PC-3 (cell line): ENCODE data around the gene PGF. TPM values are rescaled to one million over a fixed set of nuclear protein-coding genes. Genes with fewer than 3 reads are reported as not detected.

Experiments
- ATAC-seq: fragments of 200-7000 bp; cut with Tn5 transposase; 2 replicates; pipeline ENCODE4 v1.9.1; 2020; ENCODE audit warnings: mild to moderate bottlenecking, moderate library complexity
- BruUV-seq: library from RNA; stranded (reverse); fragments of 400-500 nt; replicated peaks from 2 replicates; lab custom pipeline; 2021; lab: Mats Ljungman, UMichigan
- CTCF ChIA-PET: fragments of 300-600 bp; sonication (Branson Sonifier 250); formaldehyde crosslinking; loops from one replicate; lab custom pipeline; 2022; ENCODE audit warnings: antibody characterized with exemption; lab: Charles Lee
- POLR2A ChIA-PET: fragments of 300-600 bp; sonication (Branson Sonifier 250); formaldehyde crosslinking; loops from one replicate; lab custom pipeline; 2022; ENCODE audit warnings: antibody characterized with exemption; ENCODE audit not compliant: unreplicated experiment; lab: Charles Lee
- DNase-seq: peaks from one replicate; pipeline ENCODE4 v3.0.0-alpha.2; 2015
- H2AFZ ChIP-seq: fragments of 300-600 bp; sonication (generic); 2 replicates; pipeline ENCODE4 v1.6.0; 2016; ENCODE audit warnings: antibody characterized with exemption, low read length
- H3F3A ChIP-seq: fragments of 300-600 bp; sonication (generic); one replicate; pipeline ENCODE4 v1.6.0; 2017; ENCODE audit warnings: antibody characterized with exemption, low read length, control low read depth, mild to moderate bottlenecking; ENCODE audit not compliant: unreplicated experiment
- H3K27ac ChIP-seq: fragments of 300-600 bp; sonication (generic); 2 replicates; pipeline ENCODE4 v1.5.1; 2016; ENCODE audit warnings: mild to moderate bottlenecking, low read length
- H3K27me3 ChIP-seq: fragments of 300-600 bp; sonication (generic); 2 replicates; pipeline ENCODE4 v1.6.1; 2016; ENCODE audit warnings: low read length, mixed read lengths
- H3K36me3 ChIP-seq: fragments of 300-600 bp; sonication (generic); 2 replicates; pipeline ENCODE4 v1.6.1; 2016; ENCODE audit warnings: low read depth, mixed run types, low read length, mixed read lengths
- H3K4me1 ChIP-seq: fragments of 300-600 bp; sonication (generic); 2 replicates; pipeline ENCODE4 v1.5.1; 2016; ENCODE audit warnings: low read length; ENCODE audit not compliant: insufficient read depth
- H3K4me2 ChIP-seq: fragments of 300-600 bp; sonication (generic); 2 replicates; pipeline ENCODE4 v1.6.0; 2016; ENCODE audit warnings: low read length
- H3K4me3 ChIP-seq: fragments of 300-600 bp; sonication (generic); 2 replicates; pipeline ENCODE4 v1.5.1; 2016; ENCODE audit warnings: mild to moderate bottlenecking, low read length, mixed read lengths
- H3K79me2 ChIP-seq: fragments of 300-600 bp; sonication (generic); 2 replicates; pipeline ENCODE4 v1.6.1; 2017; ENCODE audit warnings: low read length, mixed read lengths
- H3K9ac ChIP-seq: fragments of 300-600 bp; sonication (generic); 2 replicates; pipeline ENCODE4 v1.6.0; 2016; ENCODE audit warnings: mild to moderate bottlenecking, low read length
- H3K9me2 ChIP-seq: fragments of 300-600 bp; sonication (generic); replicated peaks from 2 replicates; pipeline ENCODE4 v1.6.1; 2016; ENCODE audit warnings: mixed run types, low read length, mixed read lengths
- H3K9me3 ChIP-seq: fragments of 300-600 bp; sonication (generic); 2 replicates; pipeline ENCODE4 v1.6.1; 2016; ENCODE audit warnings: low read length, mixed read lengths
- H4K20me1 ChIP-seq: fragments of 300-600 bp; sonication (generic); 2 replicates; pipeline ENCODE4 v1.6.1; 2016; ENCODE audit warnings: low read length, mixed read lengths
- CTCF ChIP-seq: fragments of 300-600 bp; sonication (generic); conservative IDR thresholded peaks from 2 replicates; pipeline ENCODE4 v1.5.1; 2017; ENCODE audit warnings: antibody characterized with exemption, low read depth, mild to moderate bottlenecking, low read length
- EZH2 ChIP-seq: fragments of 300-600 bp; sonication (generic); IDR thresholded peaks from one replicate; pipeline ENCODE4 v1.6.1; 2017; ENCODE audit warnings: antibody characterized with exemption, mild to moderate bottlenecking, low read length; ENCODE audit not compliant: unreplicated experiment
- EZH2phosphoT487 ChIP-seq: fragments of 300-600 bp; sonication (generic); IDR thresholded peaks from 2 replicates; pipeline ENCODE4 v1.6.1; 2018; ENCODE audit warnings: mild to moderate bottlenecking, antibody characterized with exemption, low read length, borderline replicate concordance
- intact Hi-C: fragments of 100-400 bp; cut with micrococcal nuclease; formaldehyde crosslinking; loops from 2 replicates; pipeline ENCODE4 v1.9.0; 2023
- total RNA-seq: library from RNA; depleted of rRNA; stranded (reverse); fragments of >200 nt; gene quantifications from 2 replicates; pipeline ENCODE4 v1.2.3, GENCODE V29; 2014

Gene PGF
- total RNA-seq, 1 experiment from 2014 or later: 0.26 TPM

GRCh38 chr14:74949859-74950573 is 5.4 kb downstream of the PGF start:
- ATAC-seq: no peak
- Histone ChIP-seq H3F3A (no peaks in the 10 kb centered on the region), H3K79me2 (no peaks in the 10 kb centered on the region), H3K4me3 (no peak overlapping the region), H3K9me3 (no peaks in the 10 kb centered on the region), H2AFZ (no peak overlapping the region), H3K27ac (no peak overlapping the region), H3K9ac (no peak overlapping the region), H3K36me3 (no peaks in the 10 kb centered on the region), H4K20me1 (no peaks in the 10 kb centered on the region), H3K4me2 (no peak overlapping the region), H3K9me2 (no peaks in the 10 kb centered on the region), H3K27me3 (no peaks in the 10 kb centered on the region), H3K4me1 (peaks cover 14% of the 10 kb centered on the region)
- CTCF ChIA-PET: no interaction called here
- BruUV-seq: no TSS peak
- TF ChIP-seq EZH2 (no peak), CTCF (no peak), EZH2phosphoT487 (no peak)
- POLR2A ChIA-PET: no interaction called here
- intact Hi-C loops: loop anchor here (10.0 kb wide), 1 partner anchor 135 kb away; no protein-coding TSS in a partner anchor
- DNase-seq: no peak

- no peaks in the 10 kb centered on the region for H3K9me3 ChIP-seq
- POLR2A ChIA-PET: no interaction called here
- CTCF ChIA-PET: no interaction called here
These were observed 6.2 kb downstream of the PGF start for GRCh38 chr14:74949191-74949601.

More at GRCh38 chr14:74949191-74949601, 6.2 kb downstream of the PGF start:
- TF ChIP-seq CTCF (no peak), EZH2 (no peak), EZH2phosphoT487 (no peak)
- Histone ChIP-seq H3K9ac (no peak overlapping the region), H3K79me2 (no peaks in the 10 kb centered on the region), H3K4me3 (no peak overlapping the region), H3K36me3 (no peaks in the 10 kb centered on the region), H2AFZ (no peak overlapping the region), H3K4me1 (peaks cover 15% of the 10 kb centered on the region), H4K20me1 (no peaks in the 10 kb centered on the region), H3K27ac (no peak overlapping the region), H3K27me3 (no peaks in the 10 kb centered on the region), H3K4me2 (no peak overlapping the region), H3F3A (no peaks in the 10 kb centered on the region), H3K9me2 (no peaks in the 10 kb centered on the region)
- ATAC-seq: no peak
- BruUV-seq: no TSS peak
- intact Hi-C loops: loop anchor here (10.0 kb wide), 1 partner anchor 136 kb away; no protein-coding TSS in a partner anchor
- no peak for DNase-seq
